ENCODE results near the gene ZNF778.
A peak's percentile ranks its signal among the peaks of the same experiment; 100 is the strongest.
"Not testable (repeated sequence)": the region's sequence is repeated elsewhere in the genome, so short reads cannot be mapped to it uniquely, and the experiment has no call there.

ZNF778 gene

DNA sequence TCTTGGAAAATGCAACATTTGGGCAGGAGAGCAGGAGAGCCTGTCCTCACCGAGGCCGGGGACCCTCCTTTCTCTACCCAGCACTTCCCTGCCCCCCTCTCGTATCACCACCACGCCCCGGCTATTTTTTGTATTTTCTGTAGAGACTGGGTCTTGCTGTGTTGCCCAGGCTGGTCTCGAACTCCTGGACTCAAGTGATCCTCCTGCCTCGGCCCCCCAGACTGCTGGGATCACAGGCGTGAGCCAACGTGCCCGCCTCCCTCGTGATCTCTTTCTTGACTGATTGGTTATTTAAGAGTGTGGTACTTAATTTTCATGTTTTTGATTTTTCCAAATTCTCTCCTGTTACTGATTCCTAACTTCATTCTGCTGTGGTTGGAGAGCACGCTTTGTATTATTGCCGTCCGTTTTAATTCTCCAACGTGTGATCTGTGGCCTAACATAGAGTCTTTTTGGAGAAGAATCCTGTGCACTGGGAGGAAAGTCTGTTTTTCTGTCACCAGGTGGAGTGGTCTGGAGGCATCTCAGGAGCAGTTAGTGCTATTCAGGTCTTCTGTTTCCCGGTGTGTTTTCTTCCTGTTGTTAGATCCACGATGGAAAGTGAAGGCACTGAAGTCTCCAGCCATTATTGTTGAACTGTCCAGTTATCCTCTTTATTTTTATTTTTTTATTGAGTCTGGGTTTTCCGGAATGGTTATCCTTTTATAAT, 40.4 kb downstream of the ZNF778 start:
- peak; percentile 22 for DNase-seq

DNA sequence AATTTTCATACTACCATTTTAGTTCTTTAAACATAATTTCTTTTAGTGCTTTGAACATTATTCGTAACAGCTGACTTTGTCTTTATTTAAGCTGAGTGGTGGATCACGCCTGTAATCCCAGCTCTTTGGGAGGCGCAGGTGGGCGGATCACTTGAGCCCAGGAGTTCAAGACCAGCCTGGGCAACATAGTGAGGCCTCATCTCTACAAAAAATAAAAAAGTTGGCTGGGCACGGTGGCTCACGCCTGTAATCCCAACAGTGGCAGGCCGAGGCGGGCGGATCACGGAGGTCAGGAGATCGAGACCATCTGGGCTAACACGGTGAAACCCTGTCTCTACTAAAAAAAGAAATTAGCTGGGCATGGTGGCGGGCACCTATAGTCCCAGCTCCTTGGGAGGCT, 42.4 kb downstream of the ZNF778 start:
- DNase-seq, result not testable (repeated sequence)

DNA sequence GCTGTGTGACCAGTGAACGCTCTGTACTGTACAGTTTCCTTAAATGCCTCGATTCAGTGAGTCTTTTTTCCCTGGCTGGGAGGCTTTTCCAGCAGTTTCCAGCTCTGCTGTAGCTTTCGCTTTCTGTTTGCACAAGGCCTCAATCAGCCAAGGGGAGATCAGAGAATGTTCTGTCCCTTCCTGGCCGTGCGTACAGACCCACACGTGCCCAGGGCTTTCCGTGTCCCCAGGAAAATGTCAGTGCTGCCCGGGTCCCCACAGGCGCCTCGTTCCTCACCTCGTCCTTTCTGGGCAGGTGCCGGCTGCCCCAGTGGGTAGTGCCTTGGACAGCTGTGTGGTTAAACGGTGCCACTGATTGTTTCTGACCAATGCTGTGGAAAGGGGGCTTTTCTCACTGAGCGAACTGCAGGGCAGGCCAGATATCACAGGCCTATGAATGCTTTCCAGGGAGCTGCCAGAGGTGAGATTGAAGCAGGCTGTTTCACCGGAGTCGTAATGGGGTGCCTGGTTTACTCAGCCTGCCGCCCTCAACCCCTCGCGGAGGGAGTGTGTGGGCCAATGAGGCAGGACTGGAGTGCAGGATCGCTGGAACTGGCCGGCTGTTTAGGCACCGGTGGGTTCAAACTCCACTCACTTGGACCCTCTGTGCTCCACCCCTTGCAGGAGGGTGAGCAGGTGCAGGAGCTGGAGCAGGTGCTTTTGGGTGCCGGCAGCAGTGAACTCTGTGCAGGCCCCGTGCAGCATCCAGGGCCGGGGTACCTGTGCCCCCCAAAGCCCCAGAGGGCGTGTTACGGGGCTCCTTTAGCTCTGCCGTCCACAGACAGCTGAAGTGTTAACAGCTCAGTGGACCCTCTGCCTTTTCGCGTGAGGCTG, 44.4 kb downstream of the ZNF778 start:
- DNase-seq, result no peak

DNA sequence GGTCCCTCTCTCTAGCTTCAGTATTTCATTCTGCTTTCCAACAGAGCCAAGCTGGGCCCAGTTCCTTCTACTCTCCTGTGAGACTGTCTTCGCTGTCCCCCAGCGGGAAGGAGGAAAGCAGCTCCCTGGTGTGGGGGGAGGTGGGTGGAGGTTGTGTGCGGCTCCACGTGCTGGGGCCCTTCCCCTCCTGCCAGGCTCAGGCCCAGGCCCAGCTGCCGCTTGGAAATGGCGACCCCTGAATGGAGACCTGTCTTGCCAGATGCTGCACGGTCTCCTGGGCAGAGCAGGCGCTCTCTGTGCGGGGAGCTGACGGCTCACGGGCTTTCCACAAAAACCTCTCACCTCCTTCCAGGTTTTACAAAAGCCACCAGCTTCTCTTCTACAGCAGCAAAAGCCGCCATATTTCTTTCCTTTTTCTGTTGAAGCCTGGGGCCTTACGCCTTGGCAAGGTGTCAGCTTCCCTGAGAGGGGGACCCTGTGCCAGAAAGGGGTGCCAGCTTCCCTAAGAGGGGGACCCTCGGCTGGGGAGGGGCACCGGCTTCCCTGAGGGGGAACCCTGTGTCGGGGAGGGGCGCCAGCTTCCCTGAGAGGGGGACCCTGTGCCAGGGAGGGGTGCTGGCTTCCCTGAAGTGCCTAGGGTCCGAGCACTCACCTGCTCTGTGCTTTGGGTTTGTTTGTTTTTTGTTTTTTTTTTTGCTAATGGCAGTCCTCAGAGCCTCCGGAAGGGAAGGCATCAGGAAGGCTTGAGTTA, 47.5 kb downstream of the ZNF778 start:
- no peak for DNase-seq

DNA sequence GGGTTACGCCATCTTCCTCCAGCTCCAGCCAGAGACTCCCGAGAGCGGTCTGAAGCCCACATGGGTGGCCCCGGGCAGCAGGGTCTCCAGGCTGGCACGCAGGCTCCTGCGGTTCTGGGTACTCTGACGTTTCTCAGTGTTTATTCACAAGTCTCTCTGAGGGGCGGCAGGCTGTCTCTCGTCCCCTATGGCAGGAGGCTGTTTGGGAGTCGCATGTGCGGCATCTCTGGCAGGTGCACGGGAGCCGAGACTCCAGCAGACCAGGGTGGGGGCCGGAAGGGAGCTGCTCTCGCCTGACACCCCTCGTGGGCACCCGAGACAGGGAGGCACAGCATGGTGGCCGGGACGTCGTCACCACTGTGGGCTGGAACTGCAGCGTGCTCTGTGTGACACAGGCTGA, 48.1 kb downstream of the ZNF778 start:
- no peak for DNase-seq

DNA sequence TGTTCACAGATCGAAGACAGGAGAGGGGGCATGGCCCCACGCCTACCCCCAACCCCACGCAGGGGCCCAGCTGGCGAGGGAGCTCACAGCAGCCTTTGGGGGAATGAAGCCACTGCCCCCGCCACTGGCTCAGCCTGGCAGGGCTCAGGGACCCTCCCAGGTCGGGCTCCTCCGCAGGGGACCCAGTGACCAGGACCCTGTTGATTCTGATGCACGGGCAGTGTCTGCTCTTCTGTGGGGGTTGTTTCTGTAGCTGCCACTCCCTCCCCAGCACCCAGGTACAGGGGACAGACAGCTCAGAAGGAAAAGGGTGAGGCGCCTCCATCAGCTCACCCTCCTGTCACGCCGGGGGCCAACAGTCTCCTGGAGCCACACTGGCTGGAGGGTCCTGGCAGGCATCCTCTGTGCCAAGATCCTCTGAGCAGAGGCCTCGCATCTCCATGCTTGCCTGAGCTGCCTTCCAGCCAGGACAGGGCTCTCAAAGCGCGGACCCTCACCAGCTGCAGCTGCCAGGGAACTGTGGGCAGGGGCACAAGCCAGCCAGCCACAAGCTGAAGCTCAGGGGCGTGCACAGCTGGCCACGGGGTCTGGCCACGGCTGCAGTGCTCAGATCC, 49.1 kb downstream of the ZNF778 start:
- no peak for DNase-seq

DNA sequence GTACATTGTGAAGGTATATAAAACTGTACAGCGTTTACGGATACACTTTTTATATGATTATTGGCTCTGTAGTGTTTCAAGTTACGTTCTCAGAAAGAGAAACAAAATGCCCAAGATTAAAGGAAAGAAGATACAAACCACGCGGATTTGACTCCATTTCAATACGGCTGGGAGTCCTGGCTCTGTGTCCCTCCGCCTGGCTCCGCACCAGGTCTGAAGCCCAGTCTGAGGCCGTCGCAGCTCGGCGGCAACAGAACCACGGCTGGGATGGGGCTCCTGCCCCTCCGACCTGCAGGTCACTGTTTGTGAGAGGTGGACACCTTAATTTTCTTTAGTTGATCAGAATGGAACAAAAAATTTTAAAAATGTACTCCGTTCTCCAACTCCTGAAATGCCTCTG, 50.2 kb downstream of the ZNF778 start:
- not testable (repeated sequence) for DNase-seq

DNA sequence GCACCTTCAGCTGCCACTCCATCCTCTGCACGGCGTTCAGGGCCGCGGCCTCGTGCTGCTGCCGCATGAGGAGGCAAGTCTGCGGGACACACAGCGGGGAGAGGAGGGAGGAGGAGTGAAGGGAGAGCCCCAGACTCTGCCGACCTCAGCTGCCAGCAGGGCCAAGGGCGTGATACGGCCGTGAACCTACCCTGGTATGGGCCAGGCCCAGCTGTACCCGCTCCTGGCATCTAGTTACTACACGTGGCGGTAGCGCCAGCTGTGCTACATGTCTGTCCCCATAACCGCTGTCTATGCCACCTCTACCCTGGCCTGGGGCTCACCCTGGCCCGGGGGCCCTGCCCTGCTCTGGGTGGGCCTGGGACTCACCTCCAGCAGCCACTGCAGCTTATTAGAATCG, 51.1 kb downstream of the ZNF778 start:
- DNase-seq, result no peak

DNA sequence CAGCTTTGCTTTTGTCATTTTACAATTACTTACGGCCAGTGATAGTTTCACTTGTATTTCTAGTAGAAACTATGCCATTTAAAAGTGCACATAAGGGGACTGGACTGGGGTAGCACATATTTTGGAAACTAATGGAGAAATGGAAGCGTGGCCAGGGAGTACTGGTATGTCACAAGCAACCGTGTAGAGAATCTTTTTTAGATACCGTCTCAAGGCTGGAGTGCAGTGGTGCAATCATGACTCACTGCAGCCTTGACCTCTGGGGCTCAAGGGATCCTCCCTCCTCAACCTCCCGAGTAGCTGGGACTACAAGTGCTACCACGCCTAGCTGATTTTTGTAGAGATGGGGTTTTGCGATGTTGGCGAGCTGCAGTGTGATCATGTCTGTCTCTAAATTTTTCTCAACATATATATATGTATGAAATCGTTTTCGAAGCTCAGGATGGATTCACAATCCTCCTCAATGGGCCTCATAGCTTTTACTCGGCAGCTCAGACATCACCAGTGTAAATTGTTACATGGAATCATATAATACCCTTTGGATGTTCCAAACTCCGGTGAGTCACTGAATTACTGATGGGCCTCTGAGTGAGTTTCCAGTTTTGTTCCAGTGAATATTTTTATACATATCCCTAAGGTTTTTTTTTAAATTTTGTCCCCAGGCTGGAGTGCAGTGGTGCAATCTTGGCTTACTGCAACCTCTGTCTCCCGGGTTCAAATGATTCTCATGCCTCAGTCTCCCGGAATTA, 51.7 kb downstream of the ZNF778 start:
- DNase-seq, result no peak

DNA sequence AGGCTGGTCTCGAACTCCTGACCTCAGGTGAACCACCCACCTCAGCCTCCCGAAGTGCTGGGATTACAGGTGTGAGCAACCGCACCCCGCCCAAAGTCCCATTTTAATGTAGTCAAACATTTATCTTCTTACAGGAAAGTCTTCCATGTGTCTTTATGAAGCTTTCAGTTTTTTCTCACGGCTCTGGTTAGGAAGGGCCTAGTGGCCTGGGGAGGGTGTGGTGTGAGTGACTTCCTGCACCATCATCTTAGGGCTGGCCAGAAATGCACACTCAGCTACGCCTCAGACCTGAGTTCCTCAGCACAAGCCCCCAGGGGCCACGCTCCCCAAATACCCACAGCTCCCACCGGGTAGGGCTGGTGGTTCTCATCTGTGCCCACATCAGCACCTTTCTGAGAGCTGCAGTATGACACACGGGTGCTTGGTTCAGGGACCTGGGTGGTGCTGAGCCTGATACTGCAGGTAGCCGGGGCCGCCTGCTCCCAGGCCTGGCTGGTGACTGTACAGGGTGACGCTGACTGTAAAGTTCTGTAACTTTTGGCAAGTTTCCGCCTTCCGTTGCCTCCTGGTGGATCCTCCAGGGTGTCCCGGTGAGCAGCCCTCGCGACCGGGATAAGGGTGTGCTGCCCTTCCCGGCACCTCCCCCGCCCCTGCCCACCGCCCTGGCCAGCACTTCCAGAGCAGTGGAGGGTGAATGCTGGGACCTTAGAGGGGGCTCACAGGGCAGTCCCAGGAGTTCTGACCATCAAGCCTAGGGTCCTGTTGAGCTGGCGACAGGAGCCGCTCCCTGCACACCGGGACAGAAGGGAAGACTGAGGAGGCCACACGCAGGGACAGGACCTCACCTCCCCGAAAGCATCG, 52.5 kb downstream of the ZNF778 start:
- no peak for DNase-seq

DNA sequence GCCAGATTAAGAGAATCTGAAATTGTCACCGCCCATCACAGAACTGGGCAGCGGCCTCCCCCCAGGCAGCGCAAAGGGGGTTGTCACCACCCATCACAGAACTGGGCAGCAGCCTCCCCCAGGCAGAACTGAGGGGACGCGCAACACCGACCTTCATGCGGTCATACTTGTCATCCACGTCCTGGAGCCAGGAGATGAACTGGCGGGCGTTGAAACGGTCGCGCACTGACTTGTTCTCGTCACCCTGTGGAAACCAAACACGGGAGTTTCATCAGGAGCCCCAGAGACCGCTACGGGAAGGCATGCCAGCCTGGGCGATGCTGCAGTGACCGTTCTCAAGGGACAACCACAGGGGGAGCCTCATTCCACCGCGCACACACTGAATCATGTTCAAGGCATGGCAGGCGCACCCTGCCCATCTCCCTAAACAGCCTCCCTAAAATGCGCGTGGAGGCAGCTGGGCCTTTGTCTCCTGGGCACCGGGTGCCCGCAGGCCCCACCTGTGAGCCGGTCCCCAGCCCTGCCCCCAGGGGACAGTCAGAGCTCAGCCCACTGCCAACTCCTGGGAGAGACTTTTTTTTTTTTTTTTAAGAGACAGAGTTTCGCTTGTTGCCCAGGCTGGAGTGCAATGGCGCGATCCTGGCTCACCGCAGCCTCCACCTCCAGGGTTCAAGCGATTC, 53.3 kb downstream of the ZNF778 start:
- no peak for DNase-seq

DNA sequence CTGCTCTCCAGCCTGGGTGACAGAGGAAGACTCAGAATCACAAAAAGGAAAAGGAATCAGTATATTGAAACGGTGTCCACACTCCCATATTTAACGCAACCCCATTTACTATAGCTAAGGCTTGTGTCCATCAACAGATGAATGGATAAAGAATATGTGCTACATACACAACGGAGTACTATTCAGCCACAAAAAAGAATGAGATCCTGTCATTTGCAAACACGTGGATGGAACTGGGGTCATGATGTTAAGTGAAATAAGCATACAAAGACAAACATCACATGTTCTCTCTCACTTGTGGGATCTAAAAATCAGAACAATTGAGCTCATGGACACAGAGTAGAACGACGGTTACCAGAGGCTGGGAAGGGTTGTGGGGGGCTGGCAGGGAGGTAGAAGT, 55.1 kb downstream of the ZNF778 start:
- no peak for DNase-seq

DNA sequence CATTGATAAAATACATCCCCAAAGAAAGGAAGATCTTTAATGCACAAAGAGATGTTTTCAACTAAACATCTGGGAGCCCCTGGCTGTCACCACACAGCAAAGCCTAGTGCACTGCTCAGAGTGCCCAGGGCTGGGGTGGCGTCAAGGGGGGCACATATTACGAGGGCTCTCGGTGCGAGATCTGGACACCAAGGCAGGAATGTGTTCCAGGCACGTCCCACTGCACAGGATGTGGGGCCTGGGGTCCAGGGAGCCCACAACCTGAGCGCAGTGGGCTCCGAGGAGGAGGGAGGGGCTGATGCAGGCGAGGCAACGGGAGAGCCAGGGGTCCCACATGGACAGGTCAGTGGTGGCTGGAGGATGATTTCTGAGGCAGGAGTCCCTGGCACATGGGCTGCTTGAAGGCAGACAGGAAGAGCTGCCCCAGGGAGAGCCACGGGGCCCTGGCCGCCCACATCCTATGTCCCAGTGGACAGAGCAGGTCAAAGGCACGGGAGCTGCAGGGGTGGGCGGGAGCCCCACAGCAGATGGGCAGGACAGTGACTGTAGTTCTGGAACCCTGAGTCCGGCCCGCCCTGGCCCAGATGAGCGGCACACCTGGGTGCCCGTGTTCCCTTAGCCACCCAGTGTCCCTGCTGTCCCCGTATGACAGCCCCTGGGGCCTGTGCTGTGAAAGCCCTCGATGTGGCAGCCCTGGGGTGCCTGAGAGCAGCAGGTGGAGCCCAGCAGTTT, 56.4 kb downstream of the ZNF778 start:
- DNase-seq, result no peak

DNA sequence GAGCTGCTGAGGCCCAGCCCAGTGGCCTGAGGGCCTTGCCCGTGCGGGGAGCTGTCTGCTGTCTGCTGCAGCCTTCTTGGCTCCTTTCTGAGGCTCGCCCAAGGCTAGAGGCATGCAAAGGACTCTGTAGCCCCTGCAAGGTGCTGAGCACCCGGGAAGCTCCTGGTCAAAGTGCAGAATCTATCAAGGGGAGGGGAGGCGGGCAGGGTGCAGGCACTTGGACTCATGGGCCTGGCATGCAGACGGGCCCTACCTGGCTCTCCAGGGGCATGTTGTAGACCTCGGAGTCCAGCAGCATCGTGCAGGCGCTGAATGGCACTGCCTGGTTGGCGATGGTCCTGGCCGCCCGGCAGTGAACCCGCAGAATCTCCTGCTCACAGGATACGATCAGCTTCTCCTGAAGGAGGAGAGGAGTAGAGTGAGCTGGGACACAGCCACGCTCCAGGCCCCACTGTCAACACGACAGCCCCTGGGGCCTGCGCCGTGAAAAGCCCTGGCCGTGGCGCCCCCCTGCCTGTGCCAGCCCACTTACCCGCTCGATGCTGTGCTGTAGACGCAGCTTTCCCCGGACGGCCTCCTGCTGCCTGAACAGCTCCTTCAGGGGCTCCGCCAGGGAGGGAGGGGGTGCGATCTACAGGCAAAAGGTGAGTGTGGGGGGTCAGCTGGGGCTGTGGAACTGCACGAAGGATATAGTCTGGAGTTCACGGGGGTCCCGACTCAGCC, 57.2 kb downstream of the ZNF778 start:
- DNase-seq, result no peak

DNA sequence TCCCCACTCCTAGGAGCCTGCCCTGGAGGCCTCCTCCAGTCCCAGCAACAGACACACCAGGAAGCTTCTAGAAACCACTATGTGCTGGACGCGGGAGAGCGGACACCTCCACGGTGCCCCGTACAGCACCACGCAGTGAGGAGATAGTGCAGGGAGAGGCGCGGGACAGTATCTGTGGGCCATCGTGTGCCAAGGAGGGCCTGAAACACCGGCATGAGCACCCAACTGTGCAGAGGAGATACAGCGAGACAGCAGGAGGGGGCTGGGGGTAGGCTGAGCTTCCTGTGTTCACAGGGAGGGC, 57.7 kb downstream of the ZNF778 start:
- DNase-seq, result no peak

DNA sequence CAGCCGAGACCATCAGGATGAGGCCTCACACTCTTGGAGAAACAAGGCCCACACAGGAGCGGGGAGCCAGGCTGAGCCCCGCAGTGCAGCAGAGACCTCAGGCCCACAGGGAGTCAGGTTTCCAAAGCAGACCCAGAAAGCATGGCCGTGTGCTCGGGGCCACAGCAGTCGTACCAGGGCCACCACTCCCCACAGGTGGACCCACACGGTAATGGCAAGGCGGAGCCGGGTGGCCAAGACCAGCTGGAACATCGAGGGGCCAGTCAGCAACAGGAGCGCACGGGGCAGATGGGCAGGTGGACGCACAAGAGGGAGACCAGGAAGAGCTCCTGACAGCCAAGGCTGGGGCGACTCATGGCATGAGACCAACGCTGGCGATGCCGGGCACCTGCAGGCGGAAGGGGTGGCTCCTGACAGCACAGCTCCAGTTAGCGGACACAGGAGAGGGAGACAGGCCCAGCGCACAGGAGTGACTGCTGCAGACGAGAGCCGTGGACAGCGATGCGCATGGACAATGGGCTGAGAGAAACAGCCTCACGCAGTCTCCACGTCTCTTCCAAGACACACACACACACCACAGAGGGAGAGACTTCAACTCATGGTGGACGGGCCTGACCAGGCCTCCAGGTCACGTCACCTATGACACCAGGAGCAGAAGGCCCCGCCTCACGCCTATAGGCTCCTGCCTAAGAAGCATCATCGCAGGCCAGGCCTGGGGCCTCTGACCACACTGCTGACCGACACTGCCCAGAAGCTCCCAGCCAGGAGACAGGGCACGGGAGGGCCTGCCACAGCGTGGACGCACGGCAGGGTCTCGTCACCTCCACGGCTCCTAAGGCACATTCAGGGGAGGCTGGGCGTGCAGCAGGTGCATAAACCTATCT, 58.6 kb downstream of the ZNF778 start:
- DNase-seq, result no peak

DNA sequence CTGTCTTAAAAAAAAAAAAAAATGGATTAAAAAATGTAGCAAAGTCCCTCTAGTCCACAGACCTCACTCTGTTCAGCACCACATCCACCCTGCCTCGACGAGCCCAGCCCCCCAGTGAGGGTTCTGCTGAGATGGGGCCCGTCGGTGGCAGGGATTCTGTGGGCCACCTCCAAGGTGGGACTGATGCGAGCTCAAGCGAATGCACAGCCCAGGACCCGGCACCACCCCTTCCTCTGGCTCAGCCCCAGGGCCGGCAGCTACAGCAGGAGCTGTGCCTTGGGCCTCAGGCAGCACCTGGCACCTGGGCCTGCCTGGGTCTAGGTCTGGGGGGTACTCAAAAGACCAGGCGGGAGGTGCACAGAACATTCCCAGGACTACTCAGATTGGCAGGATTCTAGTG, 59.5 kb downstream of the ZNF778 start:
- DNase-seq, result no peak

DNA sequence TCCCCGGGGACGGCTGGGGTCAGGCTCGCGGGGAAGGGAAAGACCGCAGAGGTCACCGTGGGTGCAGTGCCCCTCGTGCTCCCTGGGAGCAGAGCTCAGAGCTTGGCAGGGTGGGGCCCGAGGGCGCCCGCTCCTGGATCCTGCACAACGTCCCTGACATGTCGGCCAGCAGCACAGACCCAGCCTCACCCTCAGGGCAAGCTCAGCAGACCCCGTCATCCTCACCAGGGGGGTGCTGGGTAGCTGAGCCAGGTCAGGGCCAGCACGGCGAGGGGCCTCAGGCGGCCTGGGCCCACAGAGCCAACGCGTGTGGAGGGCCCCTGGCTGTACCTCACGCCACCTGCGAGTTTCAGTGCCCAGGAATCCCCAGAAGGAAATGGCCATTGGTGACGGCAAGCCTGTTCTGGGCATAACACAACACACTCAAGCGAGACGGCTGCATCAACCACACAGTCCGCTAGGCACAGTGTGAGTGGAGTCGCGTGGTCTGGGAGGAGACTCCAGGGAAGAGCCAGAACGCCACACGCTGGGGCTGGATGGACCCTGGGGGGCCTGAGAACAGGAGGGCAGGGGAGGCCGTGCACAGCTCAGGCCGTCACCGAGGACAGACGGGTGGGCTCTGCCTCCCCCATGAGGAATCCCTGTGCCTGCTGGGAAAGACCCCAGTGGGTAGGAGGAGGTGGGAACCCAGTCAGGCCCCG, 60.3 kb downstream of the ZNF778 start:
- DNase-seq, result no peak
